ENCODE data around the gene SHKBP1. TPM values are rescaled to one million over a fixed set of nuclear protein-coding genes. Genes with fewer than 3 reads are reported as not detected.

The SHKBP1 gene
- total RNA-seq, 1 experiment from 2014 or later = 92.9 TPM

- no CpG with 5 or more reads among the region's 6 CpGs for WGBS (ENCODE audit: extremely low coverage, insufficient read length, low lambda C conversion rate)
- Histone ChIP-seq H2AFZ (ENCODE audit: low read length) (no peak overlapping the region), H4K20me1 (ENCODE audit: control insufficient read depth, insufficient read depth, insufficient read length) (no peaks in the 10 kb centered on the region), H3K23me2 (ENCODE audit: insufficient read length, low read depth, low read length, poor library complexity, severe bottlenecking) (no peaks in the 10 kb centered on the region), H2BK15ac (ENCODE audit: low read depth, low read length) (no peak overlapping the region), H2AK5ac (ENCODE audit: insufficient read length, low read length) (no peak overlapping the region), H3K79me1 (ENCODE audit: insufficient read depth, low read depth, low read length, poor library complexity, severe bottlenecking) (no peaks in the 10 kb centered on the region), H3K4me1 (ENCODE audit: insufficient read depth, low read length) (no peaks in the 10 kb centered on the region), H3K9me3 (ENCODE audit: control insufficient read depth, low read depth, low read length) (no peaks in the 10 kb centered on the region), H3K4ac (ENCODE audit: low read depth, low read length) (no peak overlapping the region), H3K4me2 (ENCODE audit: insufficient read depth, insufficient read length, low read length) (no peak overlapping the region), H3K14ac (ENCODE audit: insufficient read depth, low read length) (no peak overlapping the region), H4K5ac (ENCODE audit: insufficient read length, low read depth, low read length) (no peak overlapping the region), H3K18ac (ENCODE audit: insufficient read length, low read depth, low read length) (no peak overlapping the region), H3T11ph (ENCODE audit: low read length) (no peak overlapping the region), H2BK120ac (ENCODE audit: low read depth, low read length, poor library complexity, severe bottlenecking) (no peak overlapping the region), H3K9ac (ENCODE audit: extremely low read depth, insufficient read length, low read length) (no peak overlapping the region), H3K27ac (ENCODE audit: insufficient read length, low read depth, low read length) (no peak overlapping the region), H3K27me3 (ENCODE audit: insufficient read depth, low read length) (no peaks in the 10 kb centered on the region), H2BK20ac (ENCODE audit: low read depth, low read length, poor library complexity, severe bottlenecking) (no peak overlapping the region), H3K56ac (ENCODE audit: insufficient read length, low read depth, low read length) (no peak overlapping the region), H4K91ac (ENCODE audit: insufficient read length, low read depth, low read length) (no peak overlapping the region), H2BK12ac (ENCODE audit: insufficient read length, low read depth, low read length) (no peak overlapping the region), H2BK5ac (ENCODE audit: insufficient read length, low read length) (no peak overlapping the region), H3K23ac (ENCODE audit: insufficient read length, low read depth, low read length) (no peak overlapping the region), H4K8ac (replicated peaks; ENCODE audit: insufficient read length, low read depth, low read length) (no peak overlapping the region), H3K79me2 (ENCODE audit: insufficient read depth, low read length) (no peaks in the 10 kb centered on the region)
- peaks cover 19 to 24% of the 10 kb centered on the region in 2 experiments for H3K4me1 Mint-ChIP-seq
- TF ChIP-seq, protein P1, sequence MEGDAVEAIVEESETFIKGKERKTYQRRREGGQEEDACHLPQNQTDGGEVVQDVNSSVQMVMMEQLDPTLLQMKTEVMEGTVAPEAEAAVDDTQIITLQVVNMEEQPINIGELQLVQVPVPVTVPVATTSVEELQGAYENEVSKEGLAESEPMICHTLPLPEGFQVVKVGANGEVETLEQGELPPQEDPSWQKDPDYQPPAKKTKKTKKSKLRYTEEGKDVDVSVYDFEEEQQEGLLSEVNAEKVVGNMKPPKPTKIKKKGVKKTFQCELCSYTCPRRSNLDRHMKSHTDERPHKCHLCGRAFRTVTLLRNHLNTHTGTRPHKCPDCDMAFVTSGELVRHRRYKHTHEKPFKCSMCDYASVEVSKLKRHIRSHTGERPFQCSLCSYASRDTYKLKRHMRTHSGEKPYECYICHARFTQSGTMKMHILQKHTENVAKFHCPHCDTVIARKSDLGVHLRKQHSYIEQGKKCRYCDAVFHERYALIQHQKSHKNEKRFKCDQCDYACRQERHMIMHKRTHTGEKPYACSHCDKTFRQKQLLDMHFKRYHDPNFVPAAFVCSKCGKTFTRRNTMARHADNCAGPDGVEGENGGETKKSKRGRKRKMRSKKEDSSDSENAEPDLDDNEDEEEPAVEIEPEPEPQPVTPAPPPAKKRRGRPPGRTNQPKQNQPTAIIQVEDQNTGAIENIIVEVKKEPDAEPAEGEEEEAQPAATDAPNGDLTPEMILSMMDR (conservative IDR thresholded peaks at IDR 0.05) = no peak
- no peaks in the 10 kb centered on the region; a peak in 1 of 5 replicates for H3K9me3 Mint-ChIP-seq
- H3K36me3 Mint-ChIP-seq (ENCODE audit: insufficient read depth in 1 of 3, low read depth in 3 of 3) = no peaks in the 10 kb centered on the region
- H3K4me3 Mint-ChIP-seq = peak overlapping the region in 1 of 2 experiments; percentile 63; a peak in 3 of 5 replicates
- no peak overlapping the region for H3K27ac Mint-ChIP-seq
- H3K27me3 Mint-ChIP-seq (ENCODE audit: low read depth) = peaks cover 47% of the 10 kb centered on the region
- no peak for DNase-seq
These were observed 48.6 kb upstream of the SHKBP1 start for GRCh38 chr19:40528078-40528477.
